NCI-H146 treated with DMSO at 0.1 percent for 48 hours (cell line): ENCODE data around the gene ATP5PO.
A peak's percentile ranks its signal among the peaks of the same experiment; 100 is the strongest.

Experiments
- DNase-seq: peaks from one replicate; lab custom pipeline; 2025; ENCODE audit not compliant: unreplicated experiment; lab: John Stamatoyannopoulos, UW

ATP5PO gene, protein sequence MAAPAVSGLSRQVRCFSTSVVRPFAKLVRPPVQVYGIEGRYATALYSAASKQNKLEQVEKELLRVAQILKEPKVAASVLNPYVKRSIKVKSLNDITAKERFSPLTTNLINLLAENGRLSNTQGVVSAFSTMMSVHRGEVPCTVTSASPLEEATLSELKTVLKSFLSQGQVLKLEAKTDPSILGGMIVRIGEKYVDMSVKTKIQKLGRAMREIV

DNA sequence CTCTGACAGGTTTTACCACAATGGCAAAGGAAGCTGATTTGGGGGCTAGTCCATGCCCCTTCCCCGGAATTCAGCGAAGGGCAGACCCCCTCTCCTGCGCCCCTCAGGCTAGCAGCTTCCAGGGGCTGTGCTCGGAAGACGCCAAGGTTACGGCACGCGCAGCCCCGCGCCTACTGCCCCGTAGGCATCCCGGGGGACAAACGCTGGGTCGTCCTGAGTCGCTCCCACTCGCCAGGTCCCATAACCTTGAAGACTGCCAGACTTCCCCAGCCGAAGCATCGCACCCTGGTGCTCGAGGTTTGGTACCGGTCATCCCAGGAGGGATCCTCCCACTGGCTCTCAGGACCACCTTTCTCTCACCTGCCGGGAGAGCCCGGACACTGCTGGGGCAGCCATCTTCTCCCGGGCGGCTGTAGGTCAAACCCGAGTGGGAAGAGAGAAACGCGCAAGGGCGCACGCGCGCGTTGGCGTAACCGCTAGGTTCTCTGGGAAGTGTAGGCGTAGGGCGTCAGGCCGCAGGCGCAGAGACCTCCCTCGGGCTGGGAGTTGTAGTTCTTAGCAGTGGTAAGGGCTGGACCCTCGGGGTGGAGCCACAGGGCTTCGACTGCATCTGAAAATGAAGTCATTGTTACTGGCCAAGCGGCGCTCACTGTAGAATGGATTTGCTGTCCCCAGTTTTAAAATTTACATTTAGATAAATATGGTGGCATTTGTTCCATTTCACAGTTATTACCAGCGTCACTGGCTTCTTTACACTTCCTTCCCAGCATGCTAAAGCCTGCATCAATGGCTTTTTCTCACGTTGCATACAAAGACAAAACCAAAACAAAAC, at the start of gene ATP5PO:
Gene ATP5PO (minus strand): TSS at position 437 of the 832 bp plus-strand sequence. CDS start 41 bp downstream, at position 396.
- peak; percentile 87 for DNase-seq

DNA sequence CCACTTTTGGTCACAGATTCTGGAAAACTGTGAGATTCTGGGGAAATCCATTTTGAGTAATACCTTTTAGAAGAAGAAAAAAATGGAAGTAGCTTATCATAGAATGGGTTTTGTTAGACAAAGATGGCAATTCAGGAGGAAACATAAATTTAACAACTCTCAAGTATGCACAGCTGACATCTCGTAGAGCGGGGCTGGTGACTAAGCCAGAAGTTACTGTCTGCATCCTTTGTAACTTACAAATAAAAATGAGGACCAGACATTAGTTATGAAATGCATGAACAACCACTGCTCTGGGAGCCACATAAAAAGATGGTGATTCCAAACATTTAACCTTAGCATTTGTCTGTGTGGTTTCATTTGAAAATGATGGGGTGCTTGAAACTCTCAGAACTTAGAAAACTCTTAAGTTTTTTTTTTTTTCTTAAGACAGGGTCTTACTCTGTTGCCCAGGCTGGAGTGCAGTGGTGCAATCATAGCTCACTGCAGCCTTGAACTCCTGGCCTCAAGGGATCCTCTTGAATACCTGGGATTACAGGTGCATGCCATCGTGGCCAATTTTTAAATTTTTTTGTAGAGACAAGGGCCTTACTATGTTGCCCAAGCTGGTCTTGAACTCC, 49.2 kb upstream of the ATP5PO start:
- DNase-seq, result no peak

DNA sequence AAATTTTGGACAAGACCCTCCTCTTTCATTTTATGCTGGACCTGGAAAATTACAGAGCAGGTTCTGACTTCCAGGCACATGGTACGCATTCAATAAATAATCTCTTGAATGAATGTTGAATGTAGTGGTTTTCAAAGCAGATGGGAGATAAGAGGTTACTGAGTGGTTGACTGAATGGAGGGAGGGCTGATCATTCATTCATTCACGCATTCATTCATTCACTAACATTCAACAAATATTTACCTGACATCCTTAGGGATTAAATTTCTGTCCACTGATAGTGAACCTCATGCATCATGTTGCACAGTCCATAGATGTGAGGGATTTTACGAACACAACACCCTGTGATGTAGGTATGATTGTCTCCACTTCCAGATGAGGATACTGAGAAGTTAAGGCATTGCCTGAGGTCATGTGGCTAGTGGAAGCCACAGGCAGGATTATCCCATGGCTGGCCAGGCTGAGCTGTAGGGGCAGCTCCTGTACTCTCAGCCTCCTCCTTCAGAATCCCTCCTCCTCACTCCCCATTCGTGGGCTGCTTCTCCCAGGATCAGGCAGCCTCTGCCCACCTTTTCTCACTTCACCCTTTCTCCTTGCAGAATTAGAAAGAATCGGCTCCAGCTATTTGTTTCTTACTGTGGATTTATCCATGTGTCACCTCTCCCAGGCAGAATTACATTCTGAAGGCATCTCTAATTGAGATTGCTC, 48.4 kb upstream of the ATP5PO start:
- DNase-seq, result no peak

DNA sequence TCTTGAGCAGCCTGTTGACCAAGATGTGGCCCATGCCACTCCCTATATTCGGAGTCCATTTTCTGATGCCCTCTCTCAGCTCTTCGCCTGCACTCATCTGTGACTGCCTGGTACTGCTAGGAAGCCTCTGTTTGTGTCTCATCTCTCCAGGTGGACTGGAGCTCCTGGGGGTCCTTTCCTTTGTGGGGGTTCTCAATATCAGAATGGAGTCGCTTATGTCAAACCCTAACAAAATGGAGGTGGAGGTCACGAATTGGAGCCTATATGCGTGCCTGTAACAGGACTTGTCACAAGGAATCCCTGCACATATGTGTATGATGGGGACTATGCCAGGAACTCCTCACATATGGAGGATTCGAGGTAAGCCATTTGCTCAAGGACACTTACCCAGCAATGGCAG, 46.7 kb upstream of the ATP5PO start:
- no peak for DNase-seq

DNA sequence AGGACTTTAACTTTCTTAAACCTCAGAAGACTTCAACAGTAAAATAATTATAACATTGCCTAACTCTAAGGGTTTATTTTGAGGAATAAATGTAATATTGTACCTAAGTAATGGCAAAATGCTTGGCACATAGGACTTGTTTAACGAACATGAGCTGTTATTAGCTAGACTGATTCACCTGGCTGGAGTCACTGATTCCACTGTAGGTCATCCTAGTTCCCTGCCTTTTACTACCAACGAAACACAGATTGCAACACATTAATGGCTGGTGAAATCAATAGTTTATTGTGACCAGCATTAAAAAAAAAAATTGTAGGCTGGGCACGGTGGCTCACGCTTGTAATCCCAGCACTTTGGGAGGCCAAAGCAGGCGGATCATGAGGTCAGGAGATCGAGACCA, 45.5 kb upstream of the ATP5PO start:
- no peak for DNase-seq

DNA sequence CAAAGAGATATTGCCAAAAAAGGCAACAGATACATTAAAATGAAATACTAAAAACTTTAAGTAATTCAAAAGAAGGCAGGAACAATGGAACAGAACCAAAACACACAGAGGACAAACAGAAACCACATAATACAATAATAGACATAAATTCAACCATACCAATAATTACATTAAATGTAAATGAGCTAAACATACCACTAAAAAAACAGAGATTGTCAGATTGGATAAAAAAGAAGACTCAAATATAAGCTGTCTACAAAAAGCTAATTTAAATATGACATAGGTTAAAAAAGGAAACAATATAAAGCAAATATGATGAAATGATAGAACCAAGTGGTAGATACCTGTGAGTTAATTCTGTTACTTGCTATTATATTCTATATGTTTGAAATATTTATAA, 44.1 kb upstream of the ATP5PO start:
- no peak for DNase-seq

DNA sequence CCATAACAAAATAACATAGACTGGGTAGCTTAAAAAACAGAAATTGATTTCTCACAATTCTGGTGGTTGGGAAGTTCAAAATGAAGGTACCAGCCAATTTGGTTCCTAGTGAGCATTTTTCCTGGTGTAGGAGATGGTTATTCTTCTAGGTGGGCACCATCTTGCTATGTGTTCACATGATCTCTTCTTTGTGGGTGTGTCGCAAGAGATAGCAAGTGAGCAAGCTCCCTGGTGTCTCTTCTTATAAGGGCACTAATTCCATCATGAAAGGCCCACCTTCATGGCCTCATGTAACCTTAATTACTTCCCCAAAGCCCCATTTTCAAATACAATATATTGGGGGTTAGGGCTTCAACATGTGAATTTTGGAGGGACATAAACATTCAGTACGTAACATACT, 38.8 kb upstream of the ATP5PO start:
- no peak for DNase-seq

DNA sequence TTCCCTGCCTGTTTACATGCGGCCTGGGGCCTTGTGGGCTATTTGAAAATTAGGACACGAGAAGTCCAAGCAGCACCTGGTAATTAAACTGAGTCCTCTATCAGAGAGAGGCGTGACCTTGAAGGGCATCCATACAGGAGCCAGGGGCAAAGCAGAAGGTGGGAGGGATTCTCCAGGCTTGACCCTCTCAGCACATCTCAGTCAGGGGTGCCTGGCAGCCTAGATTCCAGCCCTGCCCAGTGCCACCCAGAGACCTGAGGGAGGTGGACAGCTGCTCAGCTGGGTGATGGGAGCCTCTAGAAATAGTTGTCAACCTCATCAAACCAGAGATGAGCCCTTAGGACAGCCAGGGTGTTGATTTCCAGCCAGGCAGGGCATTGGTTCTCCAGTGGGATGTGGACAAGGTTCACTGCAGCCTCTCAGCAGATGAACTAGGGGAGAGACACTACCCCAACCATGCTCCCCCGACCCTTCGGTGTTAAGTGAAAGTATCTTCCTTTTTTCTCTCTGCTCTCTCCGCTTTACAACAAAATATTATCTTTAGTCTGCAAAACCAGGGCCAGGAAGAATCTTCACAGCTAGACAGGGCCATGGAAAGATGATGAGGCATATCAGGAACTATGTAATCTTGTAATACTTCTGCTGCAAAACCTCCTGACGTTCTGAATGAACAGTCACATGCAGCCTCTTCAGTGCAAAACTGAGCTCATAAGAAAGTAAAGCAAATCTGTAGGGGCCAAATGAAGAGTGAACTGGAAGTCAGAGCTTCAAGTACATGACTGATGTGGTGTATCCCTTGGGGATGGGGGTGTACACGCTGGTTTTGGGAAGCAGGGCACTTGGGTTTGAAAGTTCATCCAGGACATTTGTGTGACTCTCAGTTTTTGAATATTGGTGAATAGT, 35.9 kb upstream of the ATP5PO start:
- no peak for DNase-seq

DNA sequence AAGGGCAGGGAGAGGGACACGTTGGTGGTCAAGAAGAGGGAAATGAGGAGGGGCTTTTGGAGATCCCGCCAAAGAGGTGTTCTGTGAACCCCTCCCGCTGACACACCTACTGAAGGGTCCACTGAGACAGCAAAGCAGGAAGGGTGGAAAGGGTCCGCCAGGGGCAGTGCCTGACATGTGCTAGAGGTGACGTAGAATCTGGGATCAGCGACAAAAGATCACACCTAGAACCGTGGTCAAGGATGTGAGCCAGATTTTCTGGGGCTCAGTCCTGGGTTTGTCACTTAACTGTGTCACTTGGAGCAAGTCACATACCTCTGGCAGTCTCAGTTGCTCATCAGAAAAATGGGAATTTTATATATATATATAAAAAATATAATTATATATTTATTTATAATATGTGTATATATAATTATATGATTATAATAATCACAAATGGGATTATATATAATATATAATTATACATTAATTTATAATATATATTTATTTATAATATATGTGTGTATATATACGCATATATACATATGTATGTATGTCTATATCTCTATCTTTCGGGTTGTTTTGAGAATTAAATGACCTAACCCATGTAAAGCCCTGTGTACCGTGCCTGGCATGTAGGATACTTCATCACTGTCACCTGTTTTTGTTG, 35.0 kb upstream of the ATP5PO start:
- DNase-seq, result no peak

DNA sequence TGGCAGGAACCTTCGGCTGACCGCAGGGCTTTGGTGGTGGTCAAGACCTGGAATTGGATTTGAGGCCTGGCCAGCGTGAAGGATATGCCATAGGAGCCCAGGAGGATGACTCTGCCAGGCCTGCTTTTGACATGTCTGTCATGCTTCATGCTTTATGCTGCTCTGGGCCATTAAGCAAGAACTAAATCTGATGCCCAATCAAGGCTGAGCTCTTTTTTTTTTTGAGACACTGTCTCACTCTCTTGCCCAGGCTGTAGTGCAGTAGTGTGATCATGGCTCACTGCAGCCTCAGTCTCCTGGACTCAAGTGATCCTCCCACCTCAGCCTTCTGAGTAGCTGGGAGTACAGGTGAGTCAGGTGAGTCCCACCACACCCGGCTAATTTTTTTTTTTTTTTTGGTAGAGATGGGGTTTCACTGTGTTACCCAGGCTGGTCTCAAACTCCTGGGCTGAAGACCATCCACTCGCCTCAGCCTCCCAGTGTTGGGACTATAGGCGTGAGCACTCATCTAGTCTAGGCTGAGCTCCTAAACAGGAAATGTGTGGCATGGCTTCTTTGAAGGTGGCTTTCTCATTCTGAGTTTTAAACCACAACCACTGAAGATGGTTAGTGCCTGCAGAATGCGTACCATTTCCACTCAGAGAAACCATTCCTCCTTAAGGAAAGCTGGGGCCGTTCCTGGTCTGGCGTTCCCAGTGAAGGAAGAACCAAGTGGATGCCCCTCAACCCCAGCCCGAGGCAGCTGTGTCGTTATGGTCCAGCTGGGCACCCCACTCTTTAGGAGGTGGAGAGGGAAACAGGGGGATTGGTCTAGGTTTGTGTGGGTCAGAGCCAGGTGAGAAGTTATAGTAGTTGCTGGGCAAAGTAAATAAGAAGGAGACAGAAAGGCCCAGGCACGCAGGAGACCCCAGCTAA, 34.2 kb upstream of the ATP5PO start:
- DNase-seq, result no peak

DNA sequence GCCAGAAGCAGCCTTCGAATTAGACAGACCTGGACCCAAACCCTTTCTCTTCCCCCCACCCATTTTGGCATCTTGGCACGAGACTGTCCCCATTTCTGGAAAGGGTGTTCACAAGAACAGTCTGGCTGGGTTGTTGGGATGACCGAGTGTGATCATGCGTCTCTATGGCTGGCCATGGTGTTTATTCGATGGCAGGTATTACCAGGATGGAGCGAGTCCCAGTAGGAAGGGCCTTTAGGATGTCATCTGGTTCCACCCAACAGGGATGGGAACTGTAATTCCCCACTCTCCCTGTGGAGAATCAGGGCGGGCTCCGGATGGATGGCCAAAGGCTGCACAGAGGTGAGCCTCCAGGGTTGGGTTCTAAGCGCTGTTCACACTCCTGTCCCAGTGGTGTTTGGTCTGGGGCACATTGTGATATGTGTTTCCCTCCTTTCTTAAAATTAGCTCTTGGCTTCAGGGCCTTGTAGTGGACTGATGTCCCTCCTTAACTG, 33.4 kb upstream of the ATP5PO start:
- DNase-seq, result no peak

DNA sequence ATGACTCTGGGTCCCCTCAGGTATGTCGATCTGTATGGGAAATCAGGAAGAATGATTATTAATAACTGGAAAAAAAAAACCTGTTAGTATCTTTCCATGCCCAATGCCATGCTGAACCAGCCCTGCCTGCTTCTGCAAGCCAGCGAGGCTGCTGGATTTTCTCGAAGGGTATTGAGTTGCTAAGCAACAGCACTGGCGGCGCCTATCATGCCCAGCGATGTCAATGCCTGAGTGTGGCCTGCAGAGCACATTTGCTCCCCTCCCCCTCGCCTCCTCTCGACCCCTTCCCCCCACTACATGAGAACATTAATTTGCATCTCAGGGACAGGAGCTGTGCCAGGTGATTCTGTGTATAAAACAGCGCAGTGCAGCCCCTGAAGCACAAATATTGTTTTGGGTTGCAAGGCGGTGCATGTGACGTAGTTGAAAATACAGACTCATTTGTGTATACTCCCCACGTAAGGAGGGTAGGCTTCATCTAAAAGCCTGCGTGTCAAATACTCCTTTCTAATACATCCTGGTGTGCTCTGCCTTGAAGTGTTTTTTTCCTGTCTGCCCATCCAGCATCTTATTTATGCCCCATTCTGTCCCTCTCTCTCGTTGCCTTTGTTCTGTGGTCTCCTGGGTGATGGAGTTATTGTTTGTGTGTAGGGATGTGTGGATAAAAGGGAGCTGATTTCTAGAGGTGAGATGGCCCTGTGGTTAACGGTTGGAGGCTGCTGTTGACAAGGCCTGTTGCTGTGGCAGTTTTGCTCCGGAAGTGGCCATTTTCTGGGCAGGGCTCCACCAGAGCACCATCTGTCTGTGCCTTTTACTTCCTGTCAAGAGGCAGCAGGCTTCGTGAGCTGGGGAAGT, 32.7 kb upstream of the ATP5PO start:
- no peak for DNase-seq

DNA sequence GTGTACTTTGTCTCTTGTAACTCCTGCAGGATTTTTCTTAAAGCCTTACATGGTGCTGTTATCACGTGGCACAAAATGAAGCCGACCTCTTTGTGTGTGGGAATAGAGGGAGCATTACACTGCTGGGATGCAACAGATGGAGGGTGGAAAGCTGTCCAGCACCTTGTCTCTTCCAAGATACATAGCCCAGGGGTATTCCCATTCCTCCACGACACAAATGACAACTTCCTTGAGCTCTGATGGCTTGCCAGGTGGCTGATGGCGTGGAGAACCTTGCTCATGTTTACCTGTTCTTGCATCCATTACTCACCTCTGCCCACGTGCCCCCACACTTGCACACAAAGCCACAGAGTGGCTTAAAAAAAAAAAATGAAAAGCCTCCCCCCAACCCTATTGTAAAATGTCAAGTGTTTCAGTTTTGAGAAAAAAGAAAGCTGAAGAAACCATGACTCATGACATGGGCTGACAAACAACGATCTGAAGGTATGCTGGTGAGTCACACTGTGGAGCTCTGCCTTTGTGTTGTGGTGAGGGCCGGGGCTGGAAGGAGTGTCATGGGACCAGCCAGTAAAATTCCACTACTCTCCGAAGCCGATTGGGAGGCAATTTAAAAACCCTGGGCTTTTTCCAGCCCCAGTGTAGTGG, 32.0 kb upstream of the ATP5PO start:
- no peak for DNase-seq

DNA sequence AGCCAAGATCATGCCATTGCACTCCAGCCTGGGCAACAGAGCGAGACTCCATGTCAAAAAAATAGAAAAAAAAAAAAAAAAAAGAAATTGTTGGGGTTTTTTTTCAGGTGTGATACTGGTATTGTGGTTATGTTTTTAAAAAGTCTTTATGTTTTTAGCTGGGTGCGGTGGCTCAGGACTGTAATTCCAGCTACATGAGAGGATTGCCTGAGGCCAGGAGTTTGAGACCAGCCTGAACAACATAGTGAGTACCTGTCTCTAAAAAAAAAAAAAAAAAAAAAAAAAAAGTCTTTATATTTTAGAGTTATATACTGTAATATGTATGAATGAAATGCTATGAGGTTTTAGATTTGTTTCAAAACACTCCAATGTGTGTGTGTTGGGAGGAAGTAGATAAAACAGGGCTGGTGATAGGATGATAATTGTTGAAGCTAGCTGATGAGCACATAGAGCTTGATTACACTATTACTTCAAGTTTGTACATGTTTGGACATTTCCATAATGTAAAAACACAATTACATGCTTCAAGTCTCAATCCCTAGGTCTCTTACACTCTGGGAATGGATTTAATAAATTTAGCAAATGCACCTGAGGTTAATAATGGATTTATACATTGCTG, 30.2 kb upstream of the ATP5PO start:
- DNase-seq, result no peak

DNA sequence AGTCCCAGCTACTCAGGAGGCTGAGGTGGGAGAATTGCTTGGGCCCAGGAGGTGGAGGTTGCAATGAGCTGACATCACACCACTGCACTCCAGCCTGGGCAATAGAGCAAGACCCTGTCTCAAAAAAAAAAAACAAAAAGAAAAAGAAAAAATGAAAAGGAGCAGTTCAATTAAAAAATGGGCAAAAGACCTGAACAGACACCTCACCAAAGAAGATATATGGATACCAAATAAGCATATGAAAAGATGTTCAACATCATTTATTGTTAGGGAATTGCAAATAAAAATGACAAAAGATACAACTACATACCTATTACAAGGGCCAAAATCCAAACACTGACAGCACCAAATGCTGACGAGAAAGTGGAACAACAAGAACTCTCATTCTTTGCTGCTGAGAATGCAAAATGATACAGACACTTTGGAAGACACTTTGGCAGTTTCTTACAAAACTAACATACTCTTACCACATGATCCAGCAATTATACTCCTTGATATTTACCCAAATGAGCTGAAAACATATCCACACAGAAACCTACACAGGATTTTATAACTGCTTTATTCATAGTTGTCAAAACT, 28.7 kb upstream of the ATP5PO start:
- no peak for DNase-seq

DNA sequence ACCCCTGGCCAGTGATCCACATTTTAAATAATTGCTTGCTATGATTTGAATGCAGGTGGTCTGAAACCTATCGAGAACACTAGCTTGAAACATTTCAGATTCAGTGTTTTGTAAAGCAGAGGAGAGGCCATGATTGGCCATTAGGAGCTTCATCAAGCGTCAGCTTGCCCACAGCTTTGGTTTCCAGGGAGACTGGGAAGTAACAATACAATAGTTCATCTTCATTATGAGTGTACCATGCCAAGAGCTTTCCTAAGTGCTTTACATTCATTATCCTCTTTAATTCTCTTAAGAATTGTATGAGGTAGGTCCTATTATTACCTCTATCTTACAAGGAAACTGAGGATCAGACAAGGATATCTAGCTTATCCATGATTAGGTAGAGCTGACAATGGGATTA, 27.7 kb upstream of the ATP5PO start:
- DNase-seq, result no peak

DNA sequence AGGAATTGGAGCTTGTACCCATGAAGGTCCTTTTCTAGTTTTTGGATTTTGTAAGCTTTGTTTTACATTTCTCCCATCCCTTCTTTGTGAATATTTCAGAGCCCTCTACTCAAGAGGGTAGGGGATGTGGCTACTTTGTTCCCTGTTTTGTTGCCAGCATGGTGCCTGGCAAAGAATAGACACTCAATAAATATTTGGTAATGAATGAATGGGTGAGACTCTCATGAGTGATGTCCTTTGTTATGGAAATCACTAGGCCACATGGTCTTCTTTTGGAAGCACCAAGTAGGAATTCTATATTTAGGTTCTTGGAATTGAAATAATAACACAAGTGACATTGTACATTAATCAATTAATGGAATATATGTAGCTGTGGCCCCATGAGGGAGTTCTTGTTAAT, 26.8 kb upstream of the ATP5PO start:
- DNase-seq, result no peak
